WTC11 (cell line): Measurements from ENCODE around the gene NYAP1.

Experiments
- CBFB ChIP-seq: sonication (generic); formaldehyde crosslinking; IDR thresholded peaks from 2 replicates; pipeline ENCODE4 v1.8.1; 2022; ENCODE audit warnings: mild to moderate bottlenecking, low read depth, missing genetic modification reagents
- SP1 ChIP-seq: sonication (generic); formaldehyde crosslinking; conservative IDR thresholded peaks from 2 replicates; pipeline ENCODE4 v1.8.1; 2022; ENCODE audit warnings: missing genetic modification reagents
- USF2 ChIP-seq: sonication (generic); formaldehyde crosslinking; IDR thresholded peaks from 2 replicates; pipeline ENCODE4 v1.8.1; 2023; ENCODE audit warnings: mild to moderate bottlenecking, missing genetic modification reagents, moderate library complexity
- TF ChIP-seq, protein P1 (sequence below): fragments of 200-600 bp; IDR thresholded peaks from 2 replicates; pipeline ENCODE4 v1.8.0; 2022; ENCODE audit warnings: antibody characterized with exemption
- TF ChIP-seq, protein P2 (sequence below): sonication (generic); formaldehyde crosslinking; IDR thresholded peaks from 2 replicates; pipeline ENCODE4 v1.8.1; 2023; ENCODE audit warnings: mild to moderate bottlenecking, moderate library complexity, missing genetic modification reagents
- TF ChIP-seq, protein P3 (sequence below): fragments of 250-450 bp; sonication (Bioruptor Pico); IDR thresholded peaks from 2 replicates; pipeline ENCODE4 v1.9.0; 2021; ENCODE audit warnings: moderate library complexity, mild to moderate bottlenecking, inconsistent platforms, borderline replicate concordance
- TF ChIP-seq, protein P4 (sequence below): sonication (generic); formaldehyde crosslinking; conservative IDR thresholded peaks from 2 replicates; pipeline ENCODE4 v1.8.1; 2022; ENCODE audit warnings: mild to moderate bottlenecking, missing genetic modification reagents
- TF ChIP-seq, protein P5 (sequence below): fragments of 250-450 bp; sonication (Bioruptor Pico); conservative IDR thresholded peaks from 2 replicates; pipeline ENCODE4 v1.9.0; 2021; ENCODE audit warnings: mild to moderate bottlenecking

- TF ChIP-seq, protein P1, sequence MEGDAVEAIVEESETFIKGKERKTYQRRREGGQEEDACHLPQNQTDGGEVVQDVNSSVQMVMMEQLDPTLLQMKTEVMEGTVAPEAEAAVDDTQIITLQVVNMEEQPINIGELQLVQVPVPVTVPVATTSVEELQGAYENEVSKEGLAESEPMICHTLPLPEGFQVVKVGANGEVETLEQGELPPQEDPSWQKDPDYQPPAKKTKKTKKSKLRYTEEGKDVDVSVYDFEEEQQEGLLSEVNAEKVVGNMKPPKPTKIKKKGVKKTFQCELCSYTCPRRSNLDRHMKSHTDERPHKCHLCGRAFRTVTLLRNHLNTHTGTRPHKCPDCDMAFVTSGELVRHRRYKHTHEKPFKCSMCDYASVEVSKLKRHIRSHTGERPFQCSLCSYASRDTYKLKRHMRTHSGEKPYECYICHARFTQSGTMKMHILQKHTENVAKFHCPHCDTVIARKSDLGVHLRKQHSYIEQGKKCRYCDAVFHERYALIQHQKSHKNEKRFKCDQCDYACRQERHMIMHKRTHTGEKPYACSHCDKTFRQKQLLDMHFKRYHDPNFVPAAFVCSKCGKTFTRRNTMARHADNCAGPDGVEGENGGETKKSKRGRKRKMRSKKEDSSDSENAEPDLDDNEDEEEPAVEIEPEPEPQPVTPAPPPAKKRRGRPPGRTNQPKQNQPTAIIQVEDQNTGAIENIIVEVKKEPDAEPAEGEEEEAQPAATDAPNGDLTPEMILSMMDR: no peak
- TF ChIP-seq, protein P2, sequence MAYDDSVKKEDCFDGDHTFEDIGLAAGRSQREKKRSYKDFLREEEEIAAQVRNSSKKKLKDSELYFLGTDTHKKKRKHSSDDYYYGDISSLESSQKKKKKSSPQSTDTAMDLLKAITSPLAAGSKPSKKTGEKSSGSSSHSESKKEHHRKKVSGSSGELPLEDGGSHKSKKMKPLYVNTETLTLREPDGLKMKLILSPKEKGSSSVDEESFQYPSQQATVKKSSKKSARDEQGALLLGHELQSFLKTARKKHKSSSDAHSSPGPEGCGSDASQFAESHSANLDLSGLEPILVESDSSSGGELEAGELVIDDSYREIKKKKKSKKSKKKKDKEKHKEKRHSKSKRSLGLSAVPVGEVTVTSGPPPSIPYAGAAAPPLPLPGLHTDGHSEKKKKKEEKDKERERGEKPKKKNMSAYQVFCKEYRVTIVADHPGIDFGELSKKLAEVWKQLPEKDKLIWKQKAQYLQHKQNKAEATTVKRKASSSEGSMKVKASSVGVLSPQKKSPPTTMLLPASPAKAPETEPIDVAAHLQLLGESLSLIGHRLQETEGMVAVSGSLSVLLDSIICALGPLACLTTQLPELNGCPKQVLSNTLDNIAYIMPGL (CRISPR knock-in tag): no peak
- TF ChIP-seq, protein P3, sequence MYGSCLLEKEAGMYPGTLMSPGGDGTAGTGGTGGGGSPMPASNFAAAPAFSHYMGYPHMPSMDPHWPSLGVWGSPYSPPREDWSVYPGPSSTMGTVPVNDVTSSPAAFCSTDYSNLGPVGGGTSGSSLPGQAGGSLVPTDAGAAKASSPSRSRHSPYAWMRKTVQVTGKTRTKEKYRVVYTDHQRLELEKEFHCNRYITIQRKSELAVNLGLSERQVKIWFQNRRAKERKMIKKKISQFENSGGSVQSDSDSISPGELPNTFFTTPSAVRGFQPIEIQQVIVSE: no peak
- TF ChIP-seq, protein P4, sequence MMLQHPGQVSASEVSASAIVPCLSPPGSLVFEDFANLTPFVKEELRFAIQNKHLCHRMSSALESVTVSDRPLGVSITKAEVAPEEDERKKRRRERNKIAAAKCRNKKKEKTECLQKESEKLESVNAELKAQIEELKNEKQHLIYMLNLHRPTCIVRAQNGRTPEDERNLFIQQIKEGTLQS (CRISPR knock-in tag): no peak
- TF ChIP-seq, protein P5, sequence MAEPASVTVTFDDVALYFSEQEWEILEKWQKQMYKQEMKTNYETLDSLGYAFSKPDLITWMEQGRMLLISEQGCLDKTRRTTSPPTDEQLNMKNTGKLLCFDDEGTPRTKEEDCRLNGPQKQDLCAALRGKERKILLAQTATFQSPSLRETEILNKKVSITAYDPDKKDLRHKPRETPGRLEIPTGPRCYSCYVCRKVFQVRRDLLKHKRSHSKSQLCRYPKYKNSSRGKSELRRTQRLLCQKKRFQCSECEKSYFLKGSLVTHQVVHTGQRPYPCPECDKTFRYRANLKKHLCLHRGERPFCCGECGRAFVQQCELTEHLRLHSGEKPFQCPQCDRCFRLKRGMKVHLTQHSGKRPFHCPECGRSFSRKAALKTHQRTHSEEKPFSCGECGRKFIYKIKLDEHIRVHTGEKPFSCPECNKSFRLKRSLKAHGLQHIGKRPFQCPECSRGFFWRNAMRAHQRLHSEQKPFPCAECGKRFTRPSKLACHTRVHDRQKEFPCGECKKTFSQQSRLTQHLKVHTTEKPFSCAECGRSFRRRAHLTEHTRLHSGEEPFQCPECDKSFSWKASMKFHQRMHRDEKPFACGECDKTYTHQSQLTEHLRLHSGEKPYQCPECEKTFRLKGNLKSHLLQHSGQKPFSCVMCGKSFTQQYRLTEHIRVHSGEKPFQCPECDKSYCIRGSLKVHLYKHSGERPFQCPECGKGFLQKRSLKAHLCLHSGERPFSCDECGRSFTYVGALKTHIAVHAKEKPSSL: no peak
- TF ChIP-seq CBFB: no peak
- TF ChIP-seq SP1 (CRISPR knock-in tag): no peak
- TF ChIP-seq USF2 (CRISPR knock-in tag): no peak
Observed at GRCh38 chr7:100519580-100519979, 35.9 kb downstream of the NYAP1 start.
